BJ (cell line): ENCODE measurements around the gene ACLY. TPM values are rescaled to one million over a fixed set of nuclear protein-coding genes. Genes with fewer than 3 reads are reported as not detected.

ENCODE experiments used
- CTCF ChIA-PET: fragments of 350-600 bp; formaldehyde crosslinking; extraction: SDS; loops from one replicate; lab custom pipeline; 2021; ENCODE audit warnings: antibody characterized with exemption, inconsistent platforms; lab: Yijun Ruan, JAX
- POLR2A ChIA-PET: fragments of 300-600 bp; sonication (Branson Sonifier 250); formaldehyde crosslinking; extraction: SDS; loops from one replicate; lab custom pipeline; 2021; ENCODE audit warnings: antibody characterized with exemption; lab: Charles Lee
- DNase-seq: peaks from one replicate; pipeline ENCODE4 v3.0.0-alpha.2; 2011; ENCODE audit warnings: low read depth
- H3K27me3 ChIP-seq: 2 replicates; pipeline ENCODE4 v1.6.0; 2011; ENCODE audit warnings: low read length; ENCODE audit not compliant: control insufficient read depth, insufficient read depth
- H3K36me3 ChIP-seq: 2 replicates; pipeline ENCODE4 v1.5.1; 2011; ENCODE audit warnings: low read length; ENCODE audit not compliant: control insufficient read depth, insufficient read depth
- H3K4me3 ChIP-seq: 2 replicates; pipeline ENCODE4 v1.5.1; 2011; ENCODE audit warnings: low read depth, mild to moderate bottlenecking, control low read depth, low read length
- polyA plus RNA-seq: library from polyadenylated mRNA; depleted of rRNA; stranded (reverse); fragments of >200 nt; gene quantifications from 2 replicates; pipeline ENCODE4 v1.2.3, GENCODE V29; 2011
- TF ChIP-seq, protein P1 (sequence below): IDR thresholded peaks from 2 replicates; pipeline ENCODE4 v1.5.1; 2011; ENCODE audit warnings: low read depth, mild to moderate bottlenecking, control low read depth, inconsistent platforms, low read length, moderate library complexity; ENCODE audit not compliant: insufficient read depth

ACLY gene
- polyA plus RNA-seq, 1 experiment: 170 TPM

- H3K36me3 ChIP-seq: peaks cover 39% of the 10 kb centered on the region
- no peaks in the 10 kb centered on the region for H3K27me3 ChIP-seq
- no peak for DNase-seq
- POLR2A ChIA-PET: no interaction called here
- TF ChIP-seq, protein P1, sequence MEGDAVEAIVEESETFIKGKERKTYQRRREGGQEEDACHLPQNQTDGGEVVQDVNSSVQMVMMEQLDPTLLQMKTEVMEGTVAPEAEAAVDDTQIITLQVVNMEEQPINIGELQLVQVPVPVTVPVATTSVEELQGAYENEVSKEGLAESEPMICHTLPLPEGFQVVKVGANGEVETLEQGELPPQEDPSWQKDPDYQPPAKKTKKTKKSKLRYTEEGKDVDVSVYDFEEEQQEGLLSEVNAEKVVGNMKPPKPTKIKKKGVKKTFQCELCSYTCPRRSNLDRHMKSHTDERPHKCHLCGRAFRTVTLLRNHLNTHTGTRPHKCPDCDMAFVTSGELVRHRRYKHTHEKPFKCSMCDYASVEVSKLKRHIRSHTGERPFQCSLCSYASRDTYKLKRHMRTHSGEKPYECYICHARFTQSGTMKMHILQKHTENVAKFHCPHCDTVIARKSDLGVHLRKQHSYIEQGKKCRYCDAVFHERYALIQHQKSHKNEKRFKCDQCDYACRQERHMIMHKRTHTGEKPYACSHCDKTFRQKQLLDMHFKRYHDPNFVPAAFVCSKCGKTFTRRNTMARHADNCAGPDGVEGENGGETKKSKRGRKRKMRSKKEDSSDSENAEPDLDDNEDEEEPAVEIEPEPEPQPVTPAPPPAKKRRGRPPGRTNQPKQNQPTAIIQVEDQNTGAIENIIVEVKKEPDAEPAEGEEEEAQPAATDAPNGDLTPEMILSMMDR: no peak
- no peak overlapping the region for H3K4me3 ChIP-seq
- CTCF ChIA-PET: interaction anchor here (2.4 kb wide), 1 partner anchor 11 kb away, joined by 12 read pairs; no protein-coding TSS in a partner anchor
These were observed 12.1 kb downstream of the ACLY start for GRCh38 chr17:41906465-41907184.

DNA sequence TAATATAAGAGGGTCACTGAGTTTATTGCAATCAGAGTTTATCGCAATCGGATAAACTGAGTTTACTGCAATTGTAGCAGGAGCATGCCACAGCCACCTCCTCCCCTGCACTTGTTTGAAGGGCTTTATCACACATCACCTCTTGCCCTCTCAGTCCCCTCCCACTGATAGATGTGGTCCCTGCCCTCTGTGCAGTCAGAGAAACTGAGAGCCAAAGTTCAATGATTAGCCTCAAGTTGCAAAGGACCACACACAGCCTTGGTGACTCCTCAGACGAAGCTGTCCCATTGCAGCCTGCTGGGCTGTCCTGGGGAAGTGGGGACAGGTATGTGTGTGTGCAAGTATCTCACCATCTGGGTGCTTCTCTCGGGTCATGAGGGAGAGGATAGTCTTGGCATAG is 13.6 kb downstream of the ACLY start:
- TF ChIP-seq, protein P1: no peak
- Histone ChIP-seq H3K36me3 (peaks cover 36% of the 10 kb centered on the region), H3K27me3 (no peaks in the 10 kb centered on the region), H3K4me3 (no peak overlapping the region)
- ChIA-PET CTCF (interaction anchor here (2.4 kb wide), 1 partner anchor 10 kb away, joined by 12 read pairs; no protein-coding TSS in a partner anchor), POLR2A (no interaction called here)
- no peak for DNase-seq

GRCh38 chr17:41904242-41904841 is 14.4 kb downstream of the ACLY start:
- TF ChIP-seq, protein P1: no peak
- Histone ChIP-seq H3K27me3 (no peaks in the 10 kb centered on the region), H3K4me3 (no peak overlapping the region), H3K36me3 (peaks cover 32% of the 10 kb centered on the region)
- ChIA-PET CTCF (interaction anchor here (2.4 kb wide), 1 partner anchor 9 kb away, joined by 12 read pairs; no protein-coding TSS in a partner anchor), POLR2A (no interaction called here)
- DNase-seq: no peak

DNA sequence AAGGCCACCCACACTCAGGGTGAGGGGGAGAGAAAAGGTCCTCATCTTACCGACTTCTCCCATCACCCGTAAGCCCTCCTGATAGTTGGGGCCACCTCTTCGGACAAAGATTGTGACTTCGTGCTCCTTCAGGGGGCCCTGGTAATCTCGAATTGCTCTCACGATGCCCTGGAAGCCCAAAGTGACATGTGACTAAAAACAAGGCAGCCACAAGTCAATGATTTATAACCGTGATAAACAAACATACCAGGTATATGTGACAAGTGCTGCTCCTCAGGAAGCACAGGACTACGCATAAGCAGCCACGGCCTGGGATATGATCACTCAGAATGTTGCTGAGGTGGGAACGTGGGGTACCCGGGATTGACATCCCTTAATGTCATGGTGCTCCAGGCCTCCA is 17.1 kb downstream of the ACLY start:
- H3K4me3 ChIP-seq: no peak overlapping the region
- peaks cover 45% of the 10 kb centered on the region for H3K36me3 ChIP-seq
- no peaks in the 10 kb centered on the region for H3K27me3 ChIP-seq
- TF ChIP-seq, protein P1: no peak
- POLR2A ChIA-PET: no interaction called here
- CTCF ChIA-PET: interaction anchor here (1.1 kb wide), 1 partner anchor 14 kb away, joined by 3 read pairs; no protein-coding TSS in a partner anchor
- no peak for DNase-seq

- Histone ChIP-seq H3K36me3 (peaks cover 47% of the 10 kb centered on the region), H3K27me3 (no peaks in the 10 kb centered on the region), H3K4me3 (no peak overlapping the region)
- POLR2A ChIA-PET: no interaction called here
- TF ChIP-seq, protein P1: no peak
- no peak for DNase-seq
- CTCF ChIA-PET: interaction anchor here (0.9 kb wide), 1 partner anchor 11 kb away, joined by 3 read pairs; no protein-coding TSS in a partner anchor
These were observed 22.0 kb downstream of the ACLY start for GRCh38 chr17:41896726-41897125.
